Tibial nerve (tissue), 3 donors: ENCODE measurements around the gene ALKBH7.

Experiments
- CTCF ChIP-seq, 5 experiments: fragments of 200-600 bp in 3 of 5; fragments of 450-650 bp in 2 of 5; sonication (generic) in 3 of 5; IDR thresholded peaks; one replicate each; pipeline ENCODE4 v1.5.1; 2016 to 2019; ENCODE audit warnings: antibody characterized with exemption in 5 of 5, mild to moderate bottlenecking in 3 of 5, moderate library complexity in 2 of 5
- POLR2A ChIP-seq, 2 donors: fragments of 450-650 bp; IDR thresholded peaks; one replicate each; pipeline ENCODE4 v1.6.1; 2017; ENCODE audit warnings: antibody characterized with exemption in 2 of 2, mild to moderate bottlenecking in 2 of 2, moderate library complexity in 2 of 2

- TF ChIP-seq CTCF (IDR thresholded peaks at IDR 0.05) (no peak), POLR2A (IDR thresholded peaks at IDR 0.05) (no peak)
Observed at GRCh38 chr19:6357174-6357573, 15.4 kb upstream of the ALKBH7 start.
